ENCODE measurements around the gene SLC26A11.

DNA sequence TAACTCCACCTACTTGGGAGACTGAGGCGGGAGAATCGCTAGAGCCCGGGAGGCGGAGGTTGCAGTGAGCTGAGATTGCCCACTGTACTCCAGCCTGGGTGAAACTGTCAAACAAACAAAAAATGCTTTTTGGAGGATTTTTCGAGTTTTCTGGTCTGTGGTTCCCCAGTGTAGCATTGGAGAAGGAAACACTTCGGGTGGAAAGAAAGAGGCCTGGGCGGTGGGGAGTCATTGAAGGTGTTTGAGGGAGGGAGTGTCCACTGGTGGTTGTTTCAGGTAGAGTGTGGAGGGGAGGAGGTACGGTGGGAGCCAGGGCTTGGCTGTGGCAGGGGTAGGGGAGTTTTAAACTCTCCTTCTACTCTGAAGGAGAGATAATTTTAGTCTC, 41.7 kb downstream of the SLC26A11 start:
- TF ChIP-seq EP300 (IDR thresholded peaks at IDR 0.05) (no peak), POLR2A (IDR thresholded peaks at IDR 0.05; ENCODE audit: low read depth) (no peak), POLR2AphosphoS5 (IDR thresholded peaks at IDR 0.05) (no peak)
- TF ChIP-seq, protein P1, sequence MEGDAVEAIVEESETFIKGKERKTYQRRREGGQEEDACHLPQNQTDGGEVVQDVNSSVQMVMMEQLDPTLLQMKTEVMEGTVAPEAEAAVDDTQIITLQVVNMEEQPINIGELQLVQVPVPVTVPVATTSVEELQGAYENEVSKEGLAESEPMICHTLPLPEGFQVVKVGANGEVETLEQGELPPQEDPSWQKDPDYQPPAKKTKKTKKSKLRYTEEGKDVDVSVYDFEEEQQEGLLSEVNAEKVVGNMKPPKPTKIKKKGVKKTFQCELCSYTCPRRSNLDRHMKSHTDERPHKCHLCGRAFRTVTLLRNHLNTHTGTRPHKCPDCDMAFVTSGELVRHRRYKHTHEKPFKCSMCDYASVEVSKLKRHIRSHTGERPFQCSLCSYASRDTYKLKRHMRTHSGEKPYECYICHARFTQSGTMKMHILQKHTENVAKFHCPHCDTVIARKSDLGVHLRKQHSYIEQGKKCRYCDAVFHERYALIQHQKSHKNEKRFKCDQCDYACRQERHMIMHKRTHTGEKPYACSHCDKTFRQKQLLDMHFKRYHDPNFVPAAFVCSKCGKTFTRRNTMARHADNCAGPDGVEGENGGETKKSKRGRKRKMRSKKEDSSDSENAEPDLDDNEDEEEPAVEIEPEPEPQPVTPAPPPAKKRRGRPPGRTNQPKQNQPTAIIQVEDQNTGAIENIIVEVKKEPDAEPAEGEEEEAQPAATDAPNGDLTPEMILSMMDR (IDR thresholded peaks at IDR 0.05): no peak

Data from esophagus muscularis mucosa (tissue), 4 donors.